Measurements from ENCODE around the gene GPR158. TPM values are rescaled to one million over a fixed set of nuclear protein-coding genes. Genes with fewer than 3 reads are reported as not detected.

Gene GPR158
- total RNA-seq, 1 donor from 2014 or later: 0.58 TPM

Other genes with a start within 250 kb of the GPR158 start
- gene PRTFDC1, start 222.4 kb upstream of the GPR158 start, total RNA-seq: 2.7 TPM
- gene ENKUR, start 158.8 kb upstream of the GPR158 start, total RNA-seq: not detected
- gene THNSL1, start 158.4 kb upstream of the GPR158 start, total RNA-seq: 0.64 TPM

All from mesenteric fat pad (tissue), 1 donor.